GM18502 (cell line): Measurements from ENCODE around the gene ITPKC.
"Not testable (repeated sequence)": the region's sequence is repeated elsewhere in the genome, so short reads cannot be mapped to it uniquely, and the experiment has no call there.

Source experiments
- ATAC-seq: cut with Tn5 transposase; IDR thresholded peaks from one replicate; pipeline ENCODE4 v1.9.1; 2021; ENCODE audit warnings: mild to moderate bottlenecking; ENCODE audit not compliant: unreplicated experiment, poor library complexity

Gene ITPKC

GRCh38 chr19:40784146-40784545 is 67.2 kb downstream of the ITPKC start:
- ATAC-seq: not testable (repeated sequence)

GRCh38 chr19:40785526-40785925 is 68.6 kb downstream of the ITPKC start:
- ATAC-seq: no peak

GRCh38 chr19:40786060-40787037 is 69.4 kb downstream of the ITPKC start:
- ATAC-seq: no peak
